DMS153 treated with DMSO at 0.1 percent for 48 hours (cell line): ENCODE data around the gene CDC14B.
"Not testable (repeated sequence)": the region's sequence is repeated elsewhere in the genome, so short reads cannot be mapped to it uniquely, and the experiment has no call there.

ENCODE experiments used
- DNase-seq: peaks from one replicate; lab custom pipeline; 2025; ENCODE audit not compliant: unreplicated experiment; lab: John Stamatoyannopoulos, UW

The CDC14B gene

GRCh38 chr9:96503374-96503748 lies 116.3 kb downstream of the CDC14B start:
- DNase-seq, result not testable (repeated sequence)

DNA sequence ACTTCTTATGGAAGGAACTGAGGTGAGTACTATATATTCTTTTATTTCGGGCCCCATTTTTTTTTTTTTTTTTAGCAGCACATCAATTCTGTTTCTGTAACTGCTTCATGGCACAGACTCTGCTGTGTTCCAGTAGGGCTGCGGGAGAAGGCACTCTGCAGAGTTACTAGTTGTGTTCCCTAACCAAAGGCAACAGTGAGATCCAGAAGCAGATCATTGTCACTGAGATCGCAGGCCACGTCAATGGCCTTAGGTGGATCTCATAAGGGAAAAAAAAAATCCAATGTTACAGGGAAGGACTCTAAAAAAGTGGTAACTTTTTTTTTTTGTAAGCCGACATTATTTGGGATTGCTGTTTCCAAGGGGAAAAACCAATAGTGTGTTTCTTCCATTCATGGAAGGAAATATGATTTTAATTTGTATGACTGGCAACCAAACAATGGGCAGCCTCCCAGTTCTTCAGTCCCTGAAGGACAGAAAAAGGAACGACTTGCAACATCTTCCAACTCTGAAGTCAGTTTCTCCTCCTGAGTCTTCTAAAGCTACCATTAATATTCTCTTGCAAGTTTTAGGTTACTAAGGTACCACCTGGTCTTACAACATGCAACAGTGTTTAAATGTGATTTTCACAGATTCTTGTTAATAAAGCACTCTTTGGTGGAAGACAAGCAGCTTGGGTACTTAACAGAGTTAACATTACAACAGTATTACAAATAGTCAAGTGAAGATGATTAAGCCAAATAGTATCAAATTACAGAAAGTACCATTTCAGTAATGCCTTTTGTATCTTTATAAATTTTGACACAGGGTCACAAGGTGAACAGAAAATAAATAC lies 116.9 kb downstream of the CDC14B start:
- no peak for DNase-seq

DNA sequence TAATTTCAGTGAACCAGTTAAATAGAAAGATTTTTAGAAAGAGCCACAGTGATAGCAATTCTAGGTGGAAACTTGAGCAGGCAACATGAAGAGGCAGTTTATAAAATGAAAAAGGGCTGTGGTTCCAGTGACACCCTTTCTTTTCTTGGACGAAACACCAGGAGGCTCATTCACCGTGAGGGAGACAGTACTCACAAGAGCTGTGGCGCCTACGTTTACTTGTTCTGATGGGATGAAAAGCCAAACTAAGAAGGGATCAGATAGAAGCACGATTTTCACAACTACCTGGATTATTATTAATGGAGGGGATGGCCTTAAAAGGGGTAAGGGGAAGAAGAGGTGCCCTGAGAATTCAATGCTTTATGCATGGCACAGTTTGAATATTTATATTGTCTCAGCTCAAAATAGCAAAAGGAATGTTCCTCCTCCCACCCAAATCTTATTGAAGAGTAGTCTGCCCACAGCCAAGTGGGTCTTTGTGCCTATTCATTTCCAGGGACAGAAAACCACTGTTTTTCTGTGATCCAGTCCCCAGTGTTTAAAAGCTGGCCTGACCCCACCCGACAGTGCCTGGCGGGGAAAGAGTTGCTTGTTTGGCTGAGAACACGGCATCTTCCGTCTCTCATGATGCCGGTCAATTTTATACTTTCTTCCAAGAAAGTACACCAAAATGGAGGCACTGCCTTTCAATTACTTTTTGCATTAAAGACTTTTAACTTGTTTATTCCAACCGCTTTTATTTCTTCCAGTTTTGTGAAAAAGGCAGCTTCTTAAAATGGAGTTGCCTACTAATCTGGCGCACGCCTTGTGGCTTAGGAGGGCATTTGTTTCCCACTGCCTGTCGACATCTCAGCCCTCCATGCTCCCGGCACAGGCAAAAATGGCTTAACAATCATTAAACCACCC lies 117.8 kb downstream of the CDC14B start:
- DNase-seq, result no peak

DNA sequence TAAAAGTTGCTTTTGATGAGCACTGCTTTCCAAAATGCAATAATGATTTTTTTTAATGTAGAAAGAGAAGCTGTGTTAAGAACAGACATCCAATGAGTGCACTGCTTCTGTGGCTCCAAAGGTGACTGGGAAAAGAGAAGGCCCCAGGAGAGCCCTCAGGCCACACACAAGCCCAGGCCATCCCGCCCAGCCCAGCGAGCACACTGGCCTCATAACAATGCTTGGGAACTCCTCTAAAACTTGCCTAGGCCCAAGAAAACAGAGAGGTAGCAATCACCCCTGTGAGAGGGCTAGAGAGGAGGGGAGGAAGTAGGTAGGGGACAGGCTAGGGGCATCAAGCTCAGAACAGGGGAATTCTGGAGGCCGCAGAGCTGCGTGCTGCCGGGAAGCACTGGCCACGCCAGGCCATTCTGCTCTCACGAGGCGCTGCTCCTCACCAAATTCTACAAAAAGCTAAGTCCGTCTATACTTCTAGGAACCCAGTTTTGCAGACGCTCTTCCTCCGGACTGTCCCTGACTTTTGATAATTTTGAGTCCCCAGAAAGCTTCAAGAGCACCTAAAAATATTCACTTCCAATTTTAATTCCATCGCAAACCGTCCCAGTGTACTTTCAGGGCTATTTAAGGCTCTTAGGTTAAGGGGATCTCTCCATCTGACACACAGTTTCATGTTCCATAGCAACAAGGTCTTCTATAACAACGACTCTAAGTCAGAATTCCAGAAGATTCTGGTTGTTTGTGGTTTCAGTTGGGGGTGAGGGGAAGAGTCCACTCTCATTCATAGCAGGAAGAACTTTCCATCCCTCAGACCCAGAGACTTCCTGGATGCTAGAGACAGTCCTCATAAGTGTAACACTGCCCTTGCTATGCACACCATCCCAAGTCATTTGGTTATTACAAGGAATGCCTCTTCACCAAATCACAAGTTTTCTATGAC lies 118.7 kb downstream of the CDC14B start:
- no peak for DNase-seq

DNA sequence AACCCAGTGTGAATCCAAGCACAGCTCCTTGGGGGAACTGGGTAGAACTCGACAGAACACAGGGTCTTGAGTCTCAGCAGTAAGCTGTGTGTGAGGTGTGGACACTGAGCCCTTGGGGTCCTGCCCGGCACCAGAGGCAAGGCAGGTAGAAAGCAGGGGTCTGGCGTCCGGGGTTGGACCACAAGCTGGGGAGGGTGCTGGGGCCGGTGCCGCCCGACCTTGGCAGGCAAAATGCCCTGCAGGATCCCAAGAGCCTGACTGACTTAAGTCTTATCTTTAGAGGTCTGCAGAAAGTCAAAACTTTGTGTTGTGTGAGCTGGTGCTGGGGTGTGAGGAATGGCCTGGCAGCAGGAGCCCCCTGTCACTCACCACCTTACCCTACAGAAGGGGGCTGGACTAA lies 120.4 kb downstream of the CDC14B start:
- no peak for DNase-seq

GRCh38 chr9:96498796-96499195 lies 120.8 kb downstream of the CDC14B start:
- no peak for DNase-seq

GRCh38 chr9:96497117-96497399 lies 122.6 kb downstream of the CDC14B start:
- no peak for DNase-seq

GRCh38 chr9:96496368-96497116 lies 123.1 kb downstream of the CDC14B start:
- no peak for DNase-seq

GRCh38 chr9:96495341-96495740 lies 124.3 kb downstream of the CDC14B start:
- DNase-seq, result no peak

DNA sequence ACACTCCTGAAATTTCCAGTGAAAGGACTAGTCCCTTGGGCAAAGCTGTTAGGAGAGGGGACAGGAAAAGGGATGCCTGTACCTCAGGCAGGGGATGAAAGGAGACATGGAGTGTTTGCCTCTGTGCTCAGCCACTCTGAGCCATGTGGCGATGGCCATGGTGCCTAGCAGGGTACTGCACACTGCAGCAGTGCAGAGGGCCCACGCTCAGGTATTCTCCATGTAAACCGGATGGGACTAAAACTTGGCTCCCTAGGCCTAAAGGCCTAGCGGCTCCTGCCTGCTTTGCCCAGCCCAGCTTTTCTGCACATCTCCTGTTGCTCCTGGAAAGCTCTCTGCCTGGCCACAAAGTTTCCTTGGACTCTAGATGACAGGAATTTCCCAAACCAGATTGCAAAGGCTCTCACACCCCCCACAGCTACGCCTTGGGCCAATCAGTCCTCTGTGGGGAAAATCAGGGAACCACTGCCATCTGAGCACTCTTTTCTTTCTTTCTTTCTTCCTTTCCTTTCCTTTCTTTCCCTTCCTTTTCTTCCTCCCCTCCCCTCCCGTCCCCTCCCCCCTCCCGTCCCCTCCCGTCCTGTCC lies 125.3 kb downstream of the CDC14B start:
- DNase-seq, result no peak

DNA sequence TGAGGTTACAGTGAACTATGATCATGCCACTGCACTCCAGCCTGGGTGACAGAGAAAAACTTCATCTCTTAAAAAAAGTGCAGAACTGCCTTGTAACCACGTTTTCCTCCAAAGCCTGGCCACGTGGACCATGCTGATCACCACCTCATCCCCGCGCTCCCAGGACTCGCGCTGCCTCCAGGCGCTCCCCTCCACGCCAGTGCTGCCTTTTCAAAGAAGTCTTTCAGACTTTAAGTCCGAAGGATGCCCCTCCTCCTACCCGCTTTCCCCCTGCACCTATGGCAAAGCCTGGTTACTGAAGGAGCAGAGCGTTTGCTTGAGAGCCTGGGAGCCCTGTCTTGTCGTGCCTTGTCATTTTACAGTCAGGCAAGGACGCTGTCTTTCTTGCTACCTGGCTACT lies 125.9 kb downstream of the CDC14B start:
- DNase-seq, result no peak

GRCh38 chr9:96492993-96493531 lies 126.6 kb downstream of the CDC14B start:
- no peak for DNase-seq

DNA sequence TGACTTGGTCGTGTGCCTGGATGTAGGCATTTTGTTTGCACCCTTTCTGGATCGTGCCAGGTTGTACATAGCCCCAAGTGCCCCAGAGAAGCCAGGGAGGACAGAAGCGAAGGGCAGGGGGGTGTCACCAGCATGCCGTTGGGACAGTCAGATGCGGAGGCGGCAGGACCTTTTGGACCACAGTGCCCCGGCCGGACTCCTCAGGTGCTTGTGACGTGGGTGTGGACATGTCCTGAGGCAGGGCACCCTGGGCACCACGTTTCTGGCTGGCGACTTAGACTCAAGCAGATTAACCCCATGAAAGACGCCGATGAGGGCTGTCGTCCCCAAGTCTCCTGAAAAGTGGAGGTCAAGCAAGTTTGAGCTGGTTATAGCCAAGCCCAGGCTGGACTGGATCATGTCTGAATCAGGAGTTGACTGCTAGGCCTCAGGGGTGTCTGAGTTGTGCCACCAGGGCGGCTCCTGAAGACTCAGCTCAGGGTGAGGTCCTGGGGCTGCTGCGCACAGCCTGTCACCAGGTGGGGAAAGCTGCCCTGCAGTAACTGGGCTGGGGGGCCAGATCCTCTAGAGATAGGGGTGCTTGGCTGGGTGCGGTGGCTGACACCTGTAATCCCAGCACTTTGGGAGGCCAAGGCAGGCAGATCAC lies 127.6 kb downstream of the CDC14B start:
- no peak for DNase-seq

- no peak for DNase-seq
Observed at GRCh38 chr9:96491079-96491879, 128.4 kb downstream of the CDC14B start.

GRCh38 chr9:96490534-96491078 lies 129.0 kb downstream of the CDC14B start:
- no peak for DNase-seq

DNA sequence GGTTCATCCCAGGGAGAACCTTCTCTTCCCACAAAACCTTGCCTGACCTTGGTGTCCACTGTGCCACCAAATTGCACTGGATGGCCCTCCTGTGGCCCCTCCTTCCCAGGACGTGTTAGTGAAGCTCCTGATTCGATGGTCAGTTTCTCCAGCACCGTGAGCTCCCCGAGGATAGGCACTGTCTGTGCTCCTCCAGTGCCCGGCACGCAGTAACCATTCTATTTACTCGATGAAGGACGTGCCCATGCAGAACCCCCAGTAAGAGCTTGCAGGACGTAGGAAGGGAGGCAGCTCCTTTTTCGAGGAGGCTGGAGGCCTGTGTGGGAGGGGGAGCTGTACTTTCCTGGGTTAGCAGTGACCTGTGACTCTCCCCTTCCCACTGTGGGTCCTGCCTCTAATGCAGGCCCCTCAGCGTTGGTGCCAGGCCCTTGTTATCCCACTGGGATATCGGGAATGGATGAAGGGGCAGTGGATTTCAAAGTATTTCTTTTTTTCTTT lies 130.1 kb downstream of the CDC14B start:
- no peak for DNase-seq

DNA sequence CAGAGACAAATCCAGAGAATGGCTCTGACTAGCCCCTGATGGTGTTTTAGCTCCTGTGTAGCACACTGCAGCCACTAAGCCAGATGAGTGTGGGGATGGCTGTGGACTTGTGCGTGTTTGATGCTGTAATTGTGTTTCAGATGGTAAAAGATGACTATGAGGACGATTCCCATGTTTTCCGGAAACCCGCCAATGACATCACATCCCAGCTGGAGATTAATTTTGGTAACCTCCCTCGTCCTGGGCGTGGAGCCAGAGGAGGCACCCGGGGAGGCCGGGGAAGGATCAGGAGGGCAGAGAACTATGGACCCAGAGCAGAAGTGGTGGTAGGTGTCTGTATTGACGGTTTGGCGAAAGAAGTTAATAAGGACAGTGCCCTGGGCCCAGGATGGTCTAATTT lies 131.7 kb downstream of the CDC14B start:
- DNase-seq, result no peak

- no peak for DNase-seq
Observed at GRCh38 chr9:96487029-96487396, 132.6 kb downstream of the CDC14B start.
